Measurements from ENCODE around the gene TRPT1.

- TF ChIP-seq CTCF (conservative IDR thresholded peaks at IDR 0.05; ENCODE audit: low read depth, low read length) (no peak), FOS (IDR thresholded peaks at IDR 0.05; ENCODE audit: low read depth, low read length) (no peak), ELK1 (IDR thresholded peaks at IDR 0.05; ENCODE audit: borderline replicate concordance, low read depth, low read length) (no peak), CEBPB (IDR thresholded peaks at IDR 0.05; ENCODE audit: low read depth, low read length) (no peak), POLR2A (IDR thresholded peaks at IDR 0.05; ENCODE audit: low read depth, low read length) (no peak), RFX5 (IDR thresholded peaks at IDR 0.05; ENCODE audit: low read depth, low read length) (no peak), RAD21 (IDR thresholded peaks at IDR 0.05; ENCODE audit: low read length) (no peak), SMC3 (IDR thresholded peaks at IDR 0.05; ENCODE audit: low read depth, low read length) (no peak), MAFK (IDR thresholded peaks at IDR 0.05; ENCODE audit: low read depth, low read length) (no peak), NFE2L2 (IDR thresholded peaks at IDR 0.05; ENCODE audit: low read depth, low read length) (no peak), USF2 (IDR thresholded peaks at IDR 0.05; ENCODE audit: low read depth, low read length) (no peak), RCOR1 (IDR thresholded peaks at IDR 0.05; ENCODE audit: insufficient replicate concordance, low read length) (no peak), CHD1 (IDR thresholded peaks at IDR 0.05; ENCODE audit: low read depth, low read length) (no peak)
Observed at GRCh38 chr11:64264371-64264852, 38.4 kb upstream of the TRPT1 start.

All from IMR-90 (cell line).